DOHH2 (cell line): Measurements from ENCODE around the gene SNRPD2.

ENCODE experiments used
- H3F3A ChIP-seq: fragments of 200-600 bp; sonication (generic), shearing (Covaris generic); 2 replicates; pipeline ENCODE4 v1.6.0; 2016; ENCODE audit warnings: antibody characterized with exemption, mild to moderate bottlenecking; ENCODE audit not compliant: control insufficient read depth, insufficient read depth
- H3K27ac ChIP-seq: fragments of 200-600 bp; sonication (generic); 2 replicates; pipeline ENCODE4 v1.5.1; 2014; ENCODE audit warnings: low read depth, mild to moderate bottlenecking, low read length, moderate library complexity
- H3K27me3 ChIP-seq: fragments of 200-600 bp; sonication (generic); 2 replicates; pipeline ENCODE4 v1.6.1; 2014; ENCODE audit warnings: mild to moderate bottlenecking, low read length, mixed read lengths; ENCODE audit not compliant: control insufficient read depth
- H3K36me3 ChIP-seq: fragments of 200-600 bp; sonication (generic); 2 replicates; pipeline ENCODE4 v1.6.1; 2014; ENCODE audit warnings: mild to moderate bottlenecking, low read length, moderate library complexity, mixed read lengths; ENCODE audit not compliant: control insufficient read depth
- H3K4me1 ChIP-seq: fragments of 200-600 bp; sonication (generic); 2 replicates; pipeline ENCODE4 v1.6.1; 2014; ENCODE audit warnings: mild to moderate bottlenecking, low read length, mixed read lengths; ENCODE audit not compliant: control insufficient read depth
- H3K4me2 ChIP-seq: fragments of 200-600 bp; sonication (generic); 2 replicates; pipeline ENCODE4 v1.6.0; 2014; ENCODE audit warnings: mild to moderate bottlenecking, low read length, moderate library complexity
- H3K4me3 ChIP-seq: fragments of 200-600 bp; sonication (generic); 2 replicates; pipeline ENCODE4 v1.5.1; 2014; ENCODE audit warnings: mild to moderate bottlenecking, low read length, mixed read lengths
- H3K79me2 ChIP-seq: fragments of 200-600 bp; sonication (generic); 2 replicates; pipeline ENCODE4 v1.6.1; 2014; ENCODE audit warnings: mild to moderate bottlenecking, low read length, mixed read lengths; ENCODE audit not compliant: control insufficient read depth
- H3K9me2 ChIP-seq: fragments of 200-600 bp; sonication (generic); replicated peaks from 2 replicates; pipeline ENCODE4 v1.6.1; 2014; ENCODE audit warnings: mild to moderate bottlenecking, low read length, mixed read lengths; ENCODE audit not compliant: control insufficient read depth
- H3K9me3 ChIP-seq: fragments of 200-600 bp; sonication (generic); 2 replicates; pipeline ENCODE4 v1.6.1; 2014; ENCODE audit warnings: antibody characterized with exemption, low read length, mixed read lengths; ENCODE audit not compliant: control insufficient read depth, insufficient read depth
- H4K20me1 ChIP-seq: fragments of 200-600 bp; sonication (generic); 2 replicates; pipeline ENCODE4 v1.6.0; 2014; ENCODE audit warnings: low read depth, mild to moderate bottlenecking, antibody characterized with exemption, low read length, moderate library complexity; ENCODE audit not compliant: control insufficient read depth, insufficient read depth
- CTCF ChIP-seq: fragments of 200-600 bp; sonication (generic); IDR thresholded peaks from one replicate; pipeline ENCODE4 v1.5.1; 2014; ENCODE audit warnings: antibody characterized with exemption, mild to moderate bottlenecking, low read depth, low read length; ENCODE audit not compliant: poor library complexity, severe bottlenecking
- EZH2phosphoT487 ChIP-seq: fragments of 200-600 bp; sonication (generic); IDR thresholded peaks from 2 replicates; pipeline ENCODE4 v1.6.1; 2017; ENCODE audit warnings: borderline replicate concordance, mild to moderate bottlenecking, antibody characterized with exemption, low read length, moderate library complexity, mixed read lengths

Gene SNRPD2

GRCh38 chr19:45691516-45692186 lies at the start of gene SNRPD2:
Gene SNRPD2 (minus strand): TSS chr19:45691953. CDS start chr19:45691888, 65 bp downstream.
- Histone ChIP-seq H3K4me3 (peak within 1 kb of the TSS; percentile 99), H3K9me3 (no peaks in the 10 kb centered on the region), H4K20me1 (peaks cover 9% of the 10 kb centered on the region), H3K4me1 (peaks cover 15% of the 10 kb centered on the region), H3K36me3 (peaks cover 67% of the 10 kb centered on the region), H3K4me2 (peak within 1 kb of the TSS; percentile 95), H3F3A (no peaks in the 10 kb centered on the region), H3K9me2 (no peaks in the 10 kb centered on the region), H3K27ac (peak within 1 kb of the TSS; percentile 77), H3K27me3 (no peaks in the 10 kb centered on the region), H3K79me2 (peaks cover 58% of the 10 kb centered on the region)
- no peak for TF ChIP-seq CTCF
- no peak for TF ChIP-seq EZH2phosphoT487

- no peaks in the 10 kb centered on the region for H3K4me1 ChIP-seq
- H3K36me3 ChIP-seq: no peaks in the 10 kb centered on the region
- H3K9me3 ChIP-seq: no peaks in the 10 kb centered on the region
- H3K9me2 ChIP-seq: no peaks in the 10 kb centered on the region
- H4K20me1 ChIP-seq: no peaks in the 10 kb centered on the region
- H3K27ac ChIP-seq: no peak overlapping the region
- H3K79me2 ChIP-seq: no peaks in the 10 kb centered on the region
- H3K27me3 ChIP-seq: peaks cover 5% of the 10 kb centered on the region; the same call in 1 of the 2 replicates
- TF ChIP-seq CTCF: no peak
- no peak for TF ChIP-seq EZH2phosphoT487
- H3F3A ChIP-seq: no peaks in the 10 kb centered on the region
- H3K4me2 ChIP-seq: peak overlapping the region; percentile 10; the same call in 1 of the 2 replicates
- no peak overlapping the region for H3K4me3 ChIP-seq
Observed at GRCh38 chr19:45739498-45740439, 48.0 kb upstream of the SNRPD2 start.

- Histone ChIP-seq H3F3A (peaks cover 3% of the 10 kb centered on the region; the same call in 1 of the 2 replicates), H3K4me3 (no peak within 1 kb of the TSS), H3K9me3 (no peaks in the 10 kb centered on the region), H3K27me3 (no peaks in the 10 kb centered on the region), H4K20me1 (no peaks in the 10 kb centered on the region), H3K9me2 (no peaks in the 10 kb centered on the region), H3K79me2 (peaks cover 24% of the 10 kb centered on the region), H3K27ac (no peak within 1 kb of the TSS), H3K36me3 (peaks cover 4% of the 10 kb centered on the region), H3K4me1 (peaks cover 15% of the 10 kb centered on the region), H3K4me2 (no peak within 1 kb of the TSS)
- no peak for TF ChIP-seq EZH2phosphoT487
- no peak for TF ChIP-seq CTCF
Observed at GRCh38 chr19:45733160-45733810, 41.5 kb upstream of the SNRPD2 start, which contains the start of gene MEIOSIN. Gene MEIOSIN (plus strand): TSS chr19:45733439. CDS start chr19:45735377, 1,938 bp downstream.
